Measurements from ENCODE around the gene ADGRG4.

- no peak for TF ChIP-seq REST (tag by site-specific recombination; IDR thresholded peaks at IDR 0.05)
- TF ChIP-seq ZNF292 (tag by site-specific recombination; IDR thresholded peaks at IDR 0.05; ENCODE audit: borderline replicate concordance, low read depth): no peak
- no peak for TF ChIP-seq ZNF830 (tag by site-specific recombination; IDR thresholded peaks at IDR 0.05; ENCODE audit: low read depth)
- no peak for TF ChIP-seq ZNF140 (tag by site-specific recombination; IDR thresholded peaks at IDR 0.05)
- no peak for TF ChIP-seq CTCF (tag by site-specific recombination; IDR thresholded peaks at IDR 0.05)
- no peak for TF ChIP-seq ZNF138 (tag by site-specific recombination; IDR thresholded peaks at IDR 0.05; ENCODE audit: borderline replicate concordance)
- TF ChIP-seq YY1 (tag by site-specific recombination; IDR thresholded peaks at IDR 0.05): no peak
- TF ChIP-seq ELK4 (IDR thresholded peaks at IDR 0.05; ENCODE audit: borderline replicate concordance, low read depth, low read length): no peak
- no peak for TF ChIP-seq ZNF518A (tag by site-specific recombination; conservative IDR thresholded peaks at IDR 0.05; ENCODE audit: low read depth)
- no peak for TF ChIP-seq ZNF843 (tag by site-specific recombination; IDR thresholded peaks at IDR 0.05)
- TF ChIP-seq ZNF169 (tag by site-specific recombination; IDR thresholded peaks at IDR 0.05): no peak
- no peak for TF ChIP-seq ZNF274 (IDR thresholded peaks at IDR 0.05; ENCODE audit: low read length)
- TF ChIP-seq ZNF274 (tag by site-specific recombination; IDR thresholded peaks at IDR 0.05; ENCODE audit: borderline replicate concordance): no peak
- TF ChIP-seq ZNF48 (tag by site-specific recombination; IDR thresholded peaks at IDR 0.05): no peak
Observed at GRCh38 chrX:136417806-136418205, 117.0 kb downstream of the ADGRG4 start.

Measured in HEK293 (cell line).